Left lung (tissue), 10 donors: Measurements from ENCODE around the gene DLX2. TPM values are rescaled to one million over a fixed set of nuclear protein-coding genes. Genes with fewer than 3 reads are reported as not detected.

Experiments
- ATAC-seq: fragments of 200-7000 bp; cut with Tn5 transposase; one replicate; pipeline ENCODE4 v1.9.1; 2020; ENCODE audit warnings: moderate library complexity
- DNase-seq, 4 donors: peaks; one replicate each; pipeline ENCODE4 v3.0.0-alpha.2; 2013 to 2020
- H3K27ac ChIP-seq, 2 donors: fragments of 200-600 bp; sonication (generic) in 1 of 2; one replicate each; pipeline versions ENCODE4 v1.5.0 to v1.8.0; 2020 to 2021
- H3K27me3 ChIP-seq, 2 donors: fragments of 200-600 bp; sonication (generic) in 1 of 2; one replicate each; pipeline versions ENCODE4 v1.5.0 to v1.8.0; 2020 to 2021
- H3K36me3 ChIP-seq, 2 donors: fragments of 200-600 bp; sonication (generic) in 1 of 2; one replicate each; pipeline versions ENCODE4 v1.5.0 to v1.8.0; 2020 to 2021
- H3K4me1 ChIP-seq, 2 donors: fragments of 200-600 bp; one replicate each; pipeline ENCODE4 v1.8.0; 2021
- H3K4me3 ChIP-seq, 2 donors: fragments of 200-600 bp; sonication (generic) in 1 of 2; one replicate each; pipeline versions ENCODE4 v1.5.0 to v1.8.0; 2020 to 2021; ENCODE audit warnings: mild to moderate bottlenecking in 1 of 2
- H3K9me3 ChIP-seq, 2 donors: fragments of 200-600 bp; sonication (generic) in 1 of 2; one replicate each; pipeline versions ENCODE4 v1.5.0 to v1.8.0; 2020 to 2021
- intact Hi-C, 2 donors: fragments of 100-400 bp; cut with DNase I; formaldehyde crosslinking; loops; one replicate each; pipeline versions ENCODE4 v1.11.2 to v1.14.2; 2022
- polyA plus RNA-seq, 6 donors: library from polyadenylated mRNA; unstranded; fragments of 120-200 nt; gene quantifications; one replicate each; pipeline ENCODE4 v1.2.1, GENCODE V29; 2013; ENCODE audit not compliant: insufficient read length in 6 of 6
- total RNA-seq, 2 donors: library from RNA; stranded (reverse); fragmentation: NEBNext Ultra II Directional; extraction: Animal tissue kit (Norgen Biotek cat#: 25700); gene quantifications; one replicate each; pipeline ENCODE4 v1.2.1, GENCODE V29; 2021
- TF ChIP-seq, protein P1 (sequence below), 2 donors: fragments of 200-600 bp; sonication (generic) in 1 of 2; IDR thresholded peaks; one replicate each; pipeline versions ENCODE4 v1.5.0 to v1.8.0; 2021; ENCODE audit warnings: antibody characterized with exemption in 2 of 2
- donor health status: DM: no; HTN: yes; CAD: no.
- donor health status: DM: no; HTN: no; CAD: no.

Gene DLX2
- total and polyA plus RNA-seq, 8 donors, result not detected

DNA sequence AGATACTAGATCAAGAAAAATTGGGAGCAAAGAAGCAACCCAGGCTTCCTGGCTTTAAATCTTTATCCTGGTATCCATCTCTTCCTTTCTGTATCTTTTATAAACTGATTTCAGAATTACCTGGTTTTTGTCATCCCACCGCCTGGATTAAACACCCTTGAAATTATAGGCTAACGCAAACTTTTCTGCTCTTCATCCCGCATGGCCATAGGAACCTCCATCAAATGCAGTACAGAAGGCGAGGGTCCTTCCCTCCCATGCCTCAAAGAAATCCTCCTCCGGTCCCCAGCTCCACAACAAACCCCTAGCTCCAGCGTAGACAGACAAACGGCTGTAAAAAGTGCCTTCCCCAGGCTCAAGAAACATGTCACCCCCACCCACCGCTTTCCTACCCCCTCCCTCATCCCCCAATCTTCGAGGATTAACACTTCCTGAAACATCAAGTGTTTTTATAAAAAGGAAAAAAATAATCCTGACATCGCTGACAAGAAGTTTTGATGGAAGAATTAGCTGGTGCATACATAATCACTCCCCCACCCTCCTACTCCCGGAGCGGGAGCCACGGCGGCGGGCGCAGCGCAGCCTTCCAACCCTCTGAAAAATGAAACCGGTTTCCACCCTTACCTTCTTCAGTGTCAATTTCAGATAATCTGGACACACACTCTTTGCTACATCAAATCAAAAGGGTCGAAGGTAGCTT lies 9.8 kb downstream of the DLX2 start:
- DNase-seq (no peak), ATAC-seq (no peak)
- intact Hi-C loops, result no loop called here
- TF ChIP-seq, protein P1, sequence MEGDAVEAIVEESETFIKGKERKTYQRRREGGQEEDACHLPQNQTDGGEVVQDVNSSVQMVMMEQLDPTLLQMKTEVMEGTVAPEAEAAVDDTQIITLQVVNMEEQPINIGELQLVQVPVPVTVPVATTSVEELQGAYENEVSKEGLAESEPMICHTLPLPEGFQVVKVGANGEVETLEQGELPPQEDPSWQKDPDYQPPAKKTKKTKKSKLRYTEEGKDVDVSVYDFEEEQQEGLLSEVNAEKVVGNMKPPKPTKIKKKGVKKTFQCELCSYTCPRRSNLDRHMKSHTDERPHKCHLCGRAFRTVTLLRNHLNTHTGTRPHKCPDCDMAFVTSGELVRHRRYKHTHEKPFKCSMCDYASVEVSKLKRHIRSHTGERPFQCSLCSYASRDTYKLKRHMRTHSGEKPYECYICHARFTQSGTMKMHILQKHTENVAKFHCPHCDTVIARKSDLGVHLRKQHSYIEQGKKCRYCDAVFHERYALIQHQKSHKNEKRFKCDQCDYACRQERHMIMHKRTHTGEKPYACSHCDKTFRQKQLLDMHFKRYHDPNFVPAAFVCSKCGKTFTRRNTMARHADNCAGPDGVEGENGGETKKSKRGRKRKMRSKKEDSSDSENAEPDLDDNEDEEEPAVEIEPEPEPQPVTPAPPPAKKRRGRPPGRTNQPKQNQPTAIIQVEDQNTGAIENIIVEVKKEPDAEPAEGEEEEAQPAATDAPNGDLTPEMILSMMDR (IDR thresholded peaks at IDR 0.05), result no peak
- Histone ChIP-seq H3K36me3 (no peaks in the 10 kb centered on the region), H3K27ac (no peak overlapping the region), H3K27me3 (peaks cover 100% of the 10 kb centered on the region in 2 donors), H3K9me3 (no peaks in the 10 kb centered on the region), H3K4me1 (peaks cover 22 to 36% of the 10 kb centered on the region in 2 donors), H3K4me3 (no peak overlapping the region)

- no peaks in the 10 kb centered on the region for H3K36me3 ChIP-seq
- DNase-seq, result no peak
- H3K27ac ChIP-seq, result no peak overlapping the region
- H3K4me3 ChIP-seq, result no peak overlapping the region
- ATAC-seq, result no peak
- no peaks in the 10 kb centered on the region for H3K9me3 ChIP-seq
- peaks cover 100% of the 10 kb centered on the region in 2 donors for H3K27me3 ChIP-seq
- intact Hi-C loops, result no loop called here
- TF ChIP-seq, protein P1 (IDR thresholded peaks at IDR 0.05), result no peak
- peaks cover 19 to 32% of the 10 kb centered on the region in 2 donors for H3K4me1 ChIP-seq
Observed at GRCh38 chr2:172091761-172092566, 10.7 kb downstream of the DLX2 start.

GRCh38 chr2:172091000-172091641 lies 11.6 kb downstream of the DLX2 start:
- H3K27me3 ChIP-seq, result peaks cover 100% of the 10 kb centered on the region in 2 donors
- no peak overlapping the region for H3K27ac ChIP-seq
- TF ChIP-seq, protein P1 (IDR thresholded peaks at IDR 0.05), result no peak
- intact Hi-C loops, result no loop called here
- ATAC-seq (no peak), DNase-seq (no peak)
- H3K4me1 ChIP-seq, result peaks cover 18 to 32% of the 10 kb centered on the region in 2 donors
- no peaks in the 10 kb centered on the region for H3K9me3 ChIP-seq
- H3K4me3 ChIP-seq, result no peak overlapping the region
- no peaks in the 10 kb centered on the region for H3K36me3 ChIP-seq

GRCh38 chr2:172090044-172090961 lies 12.4 kb downstream of the DLX2 start:
- peaks cover 99 to 100% of the 10 kb centered on the region in 2 donors for H3K27me3 ChIP-seq
- no peak for DNase-seq
- H3K9me3 ChIP-seq, result no peaks in the 10 kb centered on the region
- TF ChIP-seq, protein P1 (IDR thresholded peaks at IDR 0.05), result no peak
- intact Hi-C loops, result no loop called here
- ATAC-seq, result no peak
- H3K4me3 ChIP-seq, result no peak overlapping the region
- H3K4me1 ChIP-seq, result peaks cover 15 to 32% of the 10 kb centered on the region in 2 donors
- H3K27ac ChIP-seq, result no peak overlapping the region
- no peaks in the 10 kb centered on the region for H3K36me3 ChIP-seq
